Chondrocyte (in vitro differentiated cells): ENCODE measurements around the gene WNT3. TPM values are rescaled to one million over a fixed set of nuclear protein-coding genes. Genes with fewer than 3 reads are reported as not detected.

Experiments
- DNase-seq: peaks from one replicate; pipeline ENCODE4 v3.0.0; 2021; ENCODE audit warnings: mixed read lengths, low spot score
- H3K27ac Mint-ChIP-seq: one replicate; pipeline ENCODE4 v1.8.0; 2021; ENCODE audit warnings: mild to moderate bottlenecking, moderate library complexity, mixed read lengths; ENCODE audit not compliant: unreplicated experiment
- H3K27me3 Mint-ChIP-seq: 2 replicates; pipeline ENCODE4 v1.8.0; 2021; ENCODE audit warnings: low read depth, mixed read lengths
- H3K36me3 Mint-ChIP-seq: 2 replicates; pipeline ENCODE4 v1.8.0; 2021; ENCODE audit warnings: low read depth, mixed read lengths
- H3K4me1 Mint-ChIP-seq: 2 replicates; pipeline ENCODE4 v1.8.0; 2021; ENCODE audit warnings: low read depth, mild to moderate bottlenecking, mixed read lengths
- H3K4me3 Mint-ChIP-seq: one replicate; pipeline ENCODE4 v1.8.0; 2021; ENCODE audit warnings: mild to moderate bottlenecking, moderate library complexity, mixed read lengths; ENCODE audit not compliant: unreplicated experiment
- H3K9me3 Mint-ChIP-seq: 2 replicates; pipeline ENCODE4 v1.8.0; 2021; ENCODE audit warnings: low read depth, mixed read lengths
- CTCF ChIP-seq: fragments of 200-600 bp; sonication (generic); IDR thresholded peaks from 2 replicates; pipeline ENCODE4 v1.5.0; 2021; ENCODE audit warnings: antibody characterized with exemption, mild to moderate bottlenecking, moderate library complexity
- total RNA-seq: library from RNA; stranded (reverse); gene quantifications from 3 replicates; pipeline ENCODE4 v1.2.1, GENCODE V29; 2021

WNT3 gene
- total RNA-seq, 1 donor from 2014 or later: 4.9 TPM

- Mint-ChIP-seq H3K9me3 (no peaks in the 10 kb centered on the region), H3K36me3 (no peaks in the 10 kb centered on the region), H3K4me3 (no peak overlapping the region), H3K27me3 (no peaks in the 10 kb centered on the region), H3K4me1 (peaks cover 9% of the 10 kb centered on the region), H3K27ac (no peak overlapping the region)
- no peak for TF ChIP-seq CTCF
- no peak for DNase-seq
Observed at GRCh38 chr17:46862949-46863348, 44.5 kb upstream of the WNT3 start.

GRCh38 chr17:46859996-46860395 is 41.5 kb upstream of the WNT3 start:
- no peak for TF ChIP-seq CTCF
- Mint-ChIP-seq H3K4me3 (no peak overlapping the region), H3K9me3 (peaks cover 4% of the 10 kb centered on the region), H3K36me3 (no peaks in the 10 kb centered on the region), H3K4me1 (peaks cover 4% of the 10 kb centered on the region), H3K27ac (no peak overlapping the region), H3K27me3 (no peaks in the 10 kb centered on the region)
- DNase-seq: no peak

- H3K27me3 Mint-ChIP-seq: peaks cover 4% of the 10 kb centered on the region
Observed at GRCh38 chr17:46857600-46857999, 39.1 kb upstream of the WNT3 start.

GRCh38 chr17:46854948-46855347 is 36.5 kb upstream of the WNT3 start:
- no peak overlapping the region for H3K4me3 Mint-ChIP-seq
- no peak for TF ChIP-seq CTCF
- H3K27me3 Mint-ChIP-seq: peaks cover 23% of the 10 kb centered on the region
- H3K4me1 Mint-ChIP-seq: peaks cover 11% of the 10 kb centered on the region
- no peaks in the 10 kb centered on the region for H3K36me3 Mint-ChIP-seq
- no peak overlapping the region for H3K27ac Mint-ChIP-seq
- peaks cover 4% of the 10 kb centered on the region for H3K9me3 Mint-ChIP-seq
- no peak for DNase-seq

More at GRCh38 chr17:46857600-46857999, 39.1 kb upstream of the WNT3 start:
- Mint-ChIP-seq H3K27ac (no peak overlapping the region), H3K36me3 (no peaks in the 10 kb centered on the region), H3K4me1 (no peaks in the 10 kb centered on the region), H3K4me3 (no peak overlapping the region), H3K9me3 (peaks cover 4% of the 10 kb centered on the region)
- DNase-seq: no peak
- TF ChIP-seq CTCF: no peak

- Mint-ChIP-seq H3K36me3 (no peaks in the 10 kb centered on the region), H3K4me1 (peaks cover 11% of the 10 kb centered on the region)
Observed at GRCh38 chr17:46854515-46854914, 36.0 kb upstream of the WNT3 start.

More at GRCh38 chr17:46854515-46854914, 36.0 kb upstream of the WNT3 start:
- Mint-ChIP-seq H3K27me3 (peaks cover 23% of the 10 kb centered on the region), H3K9me3 (peaks cover 4% of the 10 kb centered on the region), H3K4me3 (no peak overlapping the region), H3K27ac (no peak overlapping the region)
- TF ChIP-seq CTCF: no peak
- DNase-seq: no peak
